GM21423 (cell line): ENCODE data around the gene BAHD1.

ENCODE experiments used
- ATAC-seq: cut with Tn5 transposase; IDR thresholded peaks from one replicate; pipeline ENCODE4 v1.9.1; 2021; ENCODE audit warnings: mild to moderate bottlenecking, moderate library complexity; ENCODE audit not compliant: unreplicated experiment

The BAHD1 gene

DNA sequence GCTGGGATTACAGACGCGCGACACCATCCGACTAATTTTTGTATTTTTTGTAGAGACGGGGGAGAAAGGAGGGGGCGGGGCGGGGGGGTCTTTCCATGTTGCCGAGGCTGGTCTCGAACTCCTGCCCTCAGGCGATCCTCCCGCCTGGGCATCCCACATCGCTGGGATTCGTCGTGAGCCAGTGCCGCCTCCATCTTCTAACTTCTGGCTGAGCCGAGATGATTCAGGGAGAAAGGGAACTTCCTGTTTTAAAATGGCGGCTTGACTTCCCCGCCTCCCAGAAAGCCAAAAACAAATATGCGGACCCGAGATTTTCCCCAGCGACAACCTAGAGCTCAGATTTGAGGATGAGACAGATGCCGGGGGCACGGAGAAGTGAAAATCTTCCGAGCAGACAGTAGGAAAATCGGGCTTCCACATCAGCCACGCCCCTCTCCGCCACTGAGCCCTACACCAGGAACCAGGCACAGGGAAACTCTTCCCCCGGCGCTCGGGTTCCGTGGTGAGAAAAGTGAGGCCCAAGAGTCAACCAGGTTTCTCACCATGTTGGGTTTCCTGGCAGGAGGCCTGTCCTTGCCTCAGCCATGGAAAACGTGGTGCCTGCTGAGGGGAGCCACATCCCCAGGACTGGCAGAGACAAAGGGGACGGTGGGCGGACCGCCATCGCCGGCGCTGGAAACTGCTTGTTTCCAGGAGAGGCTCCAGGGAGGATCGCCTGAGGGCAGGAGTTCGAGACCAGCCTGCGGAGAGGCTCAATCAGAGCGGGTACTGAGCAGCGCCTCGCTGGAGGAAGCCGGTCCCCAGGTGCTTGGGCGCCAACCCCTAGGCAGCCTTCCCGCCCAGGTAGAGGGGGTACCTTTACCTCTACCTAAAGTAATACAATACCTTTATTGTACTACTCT lies 48.8 kb downstream of the BAHD1 start:
- ATAC-seq, result no peak

DNA sequence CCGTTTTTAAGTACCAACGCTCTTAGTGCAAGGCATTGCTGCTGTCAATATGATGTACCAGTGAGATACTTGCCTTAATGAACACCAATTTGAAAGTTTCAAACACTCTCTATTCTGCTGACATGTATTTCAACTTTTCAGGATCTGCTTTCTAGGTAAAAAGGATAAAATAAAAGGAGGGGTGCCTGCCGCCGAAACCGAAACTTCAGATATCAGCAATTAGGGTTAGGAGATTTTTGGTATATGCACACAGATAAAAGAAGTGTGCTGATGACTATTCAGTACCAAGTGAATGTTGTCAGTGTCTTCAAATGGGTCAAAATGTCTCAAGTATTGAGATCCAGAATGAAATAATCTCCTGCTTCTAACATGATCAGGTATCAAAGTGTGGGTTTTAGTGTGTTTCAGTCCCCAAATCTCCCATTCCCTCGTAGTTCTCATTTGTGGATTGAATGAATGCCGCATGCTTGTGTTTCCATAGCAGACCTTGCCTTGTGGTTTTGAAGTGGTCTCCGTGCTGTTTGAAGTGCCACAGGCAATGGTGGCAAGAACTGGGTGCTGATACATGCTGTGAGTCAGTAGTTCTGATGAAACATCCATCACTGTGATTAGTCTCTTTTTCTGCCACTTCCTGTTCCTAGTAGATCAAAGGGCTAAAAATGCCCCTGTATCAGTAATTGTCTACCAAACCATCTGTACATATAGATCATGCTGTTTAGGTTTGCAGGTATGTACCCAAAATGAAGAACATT lies 52.5 kb downstream of the BAHD1 start:
- ATAC-seq, result no peak

DNA sequence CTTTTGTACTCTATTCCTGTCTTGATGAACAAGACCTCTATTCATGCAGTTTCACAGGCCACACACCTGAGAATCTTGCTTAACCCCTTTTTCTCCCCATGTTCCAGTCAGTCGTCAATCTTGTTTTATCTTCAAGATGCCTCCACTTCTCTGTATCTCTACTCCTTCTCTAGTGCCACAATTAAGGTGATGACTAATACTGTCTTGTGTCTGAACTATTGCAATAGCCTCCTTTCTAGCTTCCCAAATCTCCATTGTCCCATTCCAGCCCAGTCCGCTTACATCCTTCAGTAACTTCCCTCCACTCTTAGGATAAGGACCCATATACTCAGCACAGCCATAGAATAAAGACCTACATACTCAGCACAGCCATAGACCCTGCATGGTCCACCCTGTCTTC lies 54.8 kb downstream of the BAHD1 start:
- ATAC-seq, result no peak

DNA sequence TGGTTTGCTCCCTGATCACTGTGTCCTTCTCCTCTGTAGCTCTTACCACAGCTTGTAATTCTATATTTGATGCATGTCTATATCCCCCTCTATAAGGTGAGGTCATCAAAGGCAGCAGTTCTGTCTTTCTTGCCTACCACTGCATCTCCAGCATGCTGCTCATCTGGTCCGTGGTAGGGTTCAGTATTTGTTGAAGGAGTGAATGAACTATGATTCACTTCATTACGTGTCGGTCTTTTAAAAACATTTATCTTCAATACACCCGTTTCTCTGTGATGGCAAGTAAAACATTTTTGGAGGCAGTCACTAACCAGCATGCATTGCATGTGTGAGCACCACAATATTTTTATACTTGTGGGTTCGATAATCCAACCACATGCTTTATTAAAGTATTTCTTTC lies 57.7 kb downstream of the BAHD1 start:
- ATAC-seq, result no peak

DNA sequence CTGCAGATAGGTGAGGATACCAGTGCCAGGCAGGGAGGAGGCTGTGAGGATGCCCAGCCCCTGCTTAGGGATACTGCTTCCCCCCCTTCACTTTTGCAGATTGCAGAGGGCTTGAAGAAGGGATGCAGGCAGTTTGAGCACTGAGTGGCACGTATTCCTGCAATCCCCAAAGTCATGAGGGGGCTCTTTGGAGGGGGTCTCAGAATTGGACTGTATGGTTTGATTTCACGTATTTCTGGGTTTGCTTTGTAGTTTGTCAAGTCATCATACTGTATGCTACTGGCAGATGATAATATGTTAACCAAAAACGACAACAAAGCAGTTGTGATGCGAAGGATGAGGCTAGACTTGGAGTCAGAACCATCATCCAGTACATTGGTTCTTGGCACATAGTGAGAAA lies 58.1 kb downstream of the BAHD1 start:
- ATAC-seq, result no peak

DNA sequence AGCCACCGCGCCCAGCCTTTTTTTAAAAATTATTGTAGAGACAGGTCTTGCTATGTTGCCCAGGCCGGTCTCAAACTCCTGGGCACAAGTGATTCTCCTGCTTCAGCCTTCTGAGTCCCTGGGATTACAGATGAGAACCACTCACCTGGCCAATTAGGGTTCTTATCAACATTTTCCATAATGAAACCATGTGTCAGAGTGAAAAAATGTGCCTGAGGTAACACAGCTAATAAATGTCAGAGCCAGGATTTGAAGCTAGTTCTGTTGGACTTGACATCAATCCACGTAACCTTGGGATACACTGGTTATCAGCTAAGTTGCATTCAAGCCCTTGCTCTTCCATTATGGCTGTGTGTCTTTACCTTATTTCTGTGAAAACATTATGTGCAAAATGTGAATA lies 59.2 kb downstream of the BAHD1 start:
- ATAC-seq, result no peak

DNA sequence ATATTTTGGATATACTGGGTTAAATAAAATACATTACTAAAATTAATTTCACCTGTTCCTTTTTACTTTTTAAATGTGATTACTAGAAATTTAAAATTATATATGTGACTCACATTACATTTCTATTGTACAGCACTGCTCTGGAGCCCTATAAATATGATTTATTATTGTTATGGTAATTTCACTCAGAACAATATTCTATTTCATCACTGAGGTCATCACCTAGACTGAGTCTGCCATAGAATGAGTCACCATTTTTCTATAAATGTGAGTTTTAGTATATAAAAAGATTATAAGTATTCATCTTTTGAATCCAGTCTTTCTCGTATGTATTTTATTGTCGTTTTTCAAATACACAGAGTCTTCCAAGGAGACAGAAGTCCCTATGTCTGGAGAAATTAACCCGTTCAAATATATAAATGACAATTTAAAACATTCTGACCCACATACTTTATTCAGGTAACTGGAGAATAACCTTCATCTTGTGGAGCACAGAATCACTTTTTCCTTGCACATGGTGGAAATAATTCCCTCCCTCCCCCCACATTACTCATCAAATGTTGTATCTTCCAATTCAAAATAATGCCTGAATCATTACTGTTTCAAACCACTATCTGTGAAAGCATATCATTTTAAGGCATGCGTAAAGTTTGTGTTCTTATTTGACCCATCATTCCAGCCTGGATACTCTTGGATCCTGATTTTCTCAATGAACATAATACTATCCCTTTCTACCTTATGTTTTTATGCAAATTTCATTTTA lies 60.0 kb downstream of the BAHD1 start:
- ATAC-seq, result no peak

DNA sequence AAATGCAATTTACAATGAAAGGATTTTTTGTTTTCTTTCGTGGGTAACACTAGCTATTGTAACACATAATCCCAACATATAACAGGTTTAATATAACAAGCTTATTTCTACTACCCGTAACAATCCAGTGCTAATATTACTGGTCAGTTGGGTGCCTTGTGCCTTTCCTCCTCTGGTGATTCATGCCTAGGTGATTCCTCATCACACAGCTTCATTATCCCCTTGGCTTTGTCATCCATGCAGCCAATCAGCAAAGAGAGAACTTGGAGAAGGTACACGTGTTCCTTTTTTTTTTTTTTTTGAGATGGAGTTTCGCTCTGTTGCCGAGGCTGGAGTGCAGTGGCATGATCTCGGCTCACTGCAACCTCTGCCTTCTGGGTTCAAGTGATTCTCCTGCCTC lies 60.7 kb downstream of the BAHD1 start:
- no peak for ATAC-seq

DNA sequence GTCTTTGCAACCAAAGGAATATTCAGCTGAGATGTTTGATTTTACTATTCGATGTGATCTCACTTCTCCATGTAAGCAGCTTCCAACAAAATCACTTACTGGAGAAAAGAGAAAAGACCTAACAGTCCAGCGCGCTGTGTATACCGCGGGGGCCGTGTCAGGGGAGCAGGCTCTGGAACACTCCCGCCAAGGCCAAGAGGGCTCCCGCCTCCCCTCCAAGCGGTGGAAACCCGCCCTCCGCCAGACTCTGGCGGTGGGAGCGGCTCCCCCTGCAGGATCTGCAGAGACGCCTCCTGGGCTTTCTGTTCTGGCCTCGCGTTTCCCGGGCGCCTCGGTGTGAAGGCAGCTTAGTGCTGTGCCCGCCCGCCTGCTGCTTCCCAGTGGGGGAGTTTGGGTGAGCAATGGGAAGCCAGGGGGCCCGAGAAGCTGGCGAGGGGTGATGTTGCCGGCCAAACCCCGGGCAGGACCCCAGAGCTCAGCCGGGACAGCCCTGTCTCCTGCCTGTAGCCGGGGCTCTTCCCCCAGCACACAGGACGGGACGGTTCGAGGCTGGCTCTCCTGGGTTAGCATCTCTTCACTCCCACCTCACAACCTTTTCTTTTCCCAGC lies 66.3 kb downstream of the BAHD1 start:
- no peak for ATAC-seq

DNA sequence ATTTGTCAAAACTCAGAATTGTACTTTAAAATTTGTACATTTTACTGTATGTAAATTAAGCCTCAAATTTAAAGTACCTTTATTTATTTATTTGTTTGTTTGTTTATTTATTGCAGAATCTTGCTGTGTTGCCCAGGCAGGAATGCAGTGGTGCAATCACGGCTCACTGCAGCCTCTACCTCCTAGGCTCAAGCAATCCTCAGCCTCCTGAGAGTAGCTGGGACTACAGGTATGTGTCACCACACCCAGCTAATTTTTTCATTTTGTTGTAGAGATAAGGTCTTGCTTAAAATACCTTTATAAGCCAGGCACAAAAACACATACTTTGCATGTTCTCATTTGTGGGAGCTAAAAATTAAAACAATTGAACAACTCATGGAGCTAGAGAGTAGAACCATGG lies 67.5 kb downstream of the BAHD1 start:
- ATAC-seq, result no peak

DNA sequence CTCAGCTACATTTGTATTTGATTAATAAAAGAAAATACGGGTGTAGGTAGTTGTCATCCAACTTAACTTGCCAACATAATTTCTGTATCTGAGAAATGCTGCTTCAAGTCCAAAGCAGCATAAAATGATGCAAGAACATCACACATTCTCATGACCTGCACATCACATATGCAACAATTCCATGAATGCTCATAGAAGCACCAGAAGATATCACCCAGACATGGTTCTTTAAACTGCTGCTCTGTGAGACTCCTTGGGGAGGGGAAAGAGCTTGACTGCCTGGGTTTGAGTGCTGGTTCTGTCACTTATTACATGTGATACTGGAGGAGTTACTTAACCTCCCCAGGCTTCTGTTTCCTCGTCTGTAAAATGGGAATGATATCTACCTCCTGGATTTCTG lies 69.4 kb downstream of the BAHD1 start:
- ATAC-seq, result no peak

DNA sequence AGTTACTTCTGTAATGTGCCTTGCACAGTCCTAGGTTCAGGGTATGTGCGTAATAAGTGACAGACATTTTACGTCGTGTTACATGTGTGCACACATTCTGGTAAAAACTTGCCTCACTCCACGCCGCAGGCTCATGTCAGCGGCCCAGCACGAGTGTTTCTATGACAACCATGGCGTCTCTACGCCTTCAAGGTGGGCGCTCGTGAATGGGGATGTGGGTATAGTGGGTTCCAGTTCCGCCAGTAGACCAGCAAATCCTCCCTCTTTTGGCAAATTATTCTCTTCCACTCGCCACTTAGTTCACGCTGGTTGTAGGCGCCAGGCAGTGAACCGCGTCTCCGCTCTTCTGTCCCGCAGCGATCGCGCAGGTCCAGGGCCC lies 70.3 kb downstream of the BAHD1 start:
- ATAC-seq, result peak; percentile 65

DNA sequence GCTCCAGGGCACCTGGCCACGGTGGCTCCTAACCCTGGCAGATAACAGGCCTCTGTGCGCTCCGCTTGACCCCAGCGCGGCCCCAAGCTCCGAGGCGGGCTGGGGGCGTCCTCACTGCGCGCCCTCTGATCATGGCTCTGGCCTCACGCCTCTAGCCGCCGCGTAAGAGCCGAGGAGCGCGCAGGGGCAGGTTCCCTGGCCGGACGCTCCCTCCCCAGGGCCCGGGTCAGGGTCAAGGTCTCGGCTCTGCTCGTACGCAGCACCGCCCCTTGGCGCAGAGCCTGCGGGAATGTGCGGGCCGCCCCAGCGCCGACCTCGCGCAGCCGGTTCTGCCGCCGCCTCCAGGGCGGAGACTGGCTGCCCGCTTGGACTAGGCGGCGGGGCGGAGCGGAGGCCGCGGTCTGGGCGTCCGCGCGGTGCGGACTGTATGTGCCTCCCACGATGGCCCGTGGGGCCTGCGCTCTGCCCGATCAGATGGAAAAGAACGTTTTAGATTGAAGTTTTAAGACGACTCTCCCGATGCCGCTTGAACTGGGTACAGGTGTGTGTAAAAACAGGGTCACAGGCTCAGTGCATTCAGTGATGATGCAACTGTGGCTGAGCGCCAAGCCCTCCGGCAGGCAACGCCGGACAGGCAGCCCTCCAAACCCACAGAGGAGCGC lies 70.8 kb downstream of the BAHD1 start:
- ATAC-seq, result peak; percentile 53

DNA sequence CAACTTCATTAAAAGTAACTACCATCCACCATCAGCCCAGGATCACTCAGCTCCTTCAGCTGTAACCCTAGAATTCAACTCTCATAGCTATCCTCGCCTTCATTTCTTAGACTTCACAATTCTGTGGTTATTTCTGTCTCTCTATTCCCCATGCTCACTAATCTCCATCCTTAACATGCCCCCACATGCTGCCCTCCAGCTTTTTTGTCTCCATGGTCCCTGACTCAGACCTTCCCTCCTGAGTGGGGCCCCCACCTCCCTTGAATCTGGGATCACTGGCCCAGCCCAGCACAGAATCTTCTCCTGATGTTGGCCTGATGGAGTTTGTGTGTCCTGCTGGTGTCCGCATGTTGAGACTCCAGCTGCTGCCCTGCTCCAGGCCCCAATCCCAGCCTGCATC lies 71.7 kb downstream of the BAHD1 start:
- ATAC-seq, result no peak

DNA sequence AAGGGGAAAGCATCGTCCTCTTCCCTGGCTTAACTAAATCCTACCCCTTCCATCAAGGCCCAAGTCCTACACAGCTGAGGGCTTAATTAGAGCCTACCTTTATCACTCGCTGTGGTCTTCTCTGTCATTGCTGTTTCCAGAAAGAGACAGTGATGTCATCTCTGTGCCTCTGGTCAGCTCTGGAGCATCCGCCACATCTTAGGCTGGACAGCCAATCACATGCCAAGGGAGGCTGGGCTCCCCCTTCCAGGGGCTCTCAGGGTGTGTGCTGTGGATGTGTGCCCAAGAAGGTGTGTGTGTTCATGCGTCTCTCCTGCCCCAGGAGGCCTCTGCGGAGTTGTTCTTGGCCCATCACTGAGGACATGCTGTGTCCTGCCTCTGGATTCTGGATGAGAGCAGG lies 72.9 kb downstream of the BAHD1 start:
- ATAC-seq, result no peak

DNA sequence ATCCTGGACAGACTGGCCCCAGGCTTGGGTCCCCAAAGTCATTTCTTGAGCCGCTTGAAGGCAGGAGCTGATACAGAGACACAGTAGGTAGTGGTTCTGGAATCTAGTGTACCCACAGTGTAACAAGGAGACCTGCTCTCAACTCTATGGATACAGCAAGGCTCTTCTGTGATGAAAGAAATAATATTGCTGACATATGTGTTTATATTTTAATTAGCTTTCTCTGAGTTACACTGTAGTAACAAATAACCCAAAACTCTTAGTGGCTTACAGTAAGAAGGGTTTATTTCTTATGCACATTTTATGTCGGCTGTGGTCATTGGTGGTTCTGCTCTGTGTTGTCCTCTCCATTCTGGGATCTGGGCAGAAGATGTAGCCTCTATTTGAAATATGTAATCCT lies 75.6 kb downstream of the BAHD1 start:
- no peak for ATAC-seq
